ENCODE measurements around the gene HNRNPA3. TPM values are rescaled to one million over a fixed set of nuclear protein-coding genes. Genes with fewer than 3 reads are reported as not detected.

Gene HNRNPA3
- total RNA-seq, 2 experiments from 2014 or later: 309 to 312 TPM

DNA sequence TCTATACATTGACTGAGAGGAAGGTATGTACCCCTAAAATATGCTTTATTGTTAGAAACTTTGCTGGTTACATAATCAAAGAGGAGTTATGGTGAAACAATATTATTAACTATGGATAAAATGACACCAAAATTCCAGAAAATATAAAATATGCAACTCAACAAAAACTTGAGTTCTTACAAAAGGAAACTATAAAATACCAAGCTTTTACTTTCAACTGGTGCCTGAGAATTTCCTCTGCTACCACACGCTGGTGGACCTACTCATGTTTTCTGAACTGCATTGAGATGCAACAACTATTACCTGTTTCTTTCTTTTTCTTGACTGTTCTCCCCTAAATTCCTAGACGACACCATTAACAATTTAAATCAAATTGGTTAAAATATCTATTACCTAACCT is 60.2 kb downstream of the HNRNPA3 start:
- Mint-ChIP-seq H3K4me1 (peaks cover 20% of the 10 kb centered on the region), H3K36me3 (ENCODE audit: low read depth) (no peaks in the 10 kb centered on the region), H3K9me3 (no peaks in the 10 kb centered on the region), H3K27me3 (no peaks in the 10 kb centered on the region), H3K27ac (no peak overlapping the region), H3K4me3 (no peak overlapping the region)
- ChIA-PET POLR2A (interaction anchor here (1.2 to 3.4 kb wide), 4 partner anchors 9 to 61 kb away, joined by 3 to 38 read pairs (median 4); partner anchors contain the start of genes HNRNPA3 and NFE2L2), CTCF (interaction anchor here (1.2 to 2.4 kb wide), 4 partner anchors 9 to 108 kb away, joined by 3 to 8 read pairs (median 6); no protein-coding TSS in a partner anchor)
- DNase-seq: no peak

DNA sequence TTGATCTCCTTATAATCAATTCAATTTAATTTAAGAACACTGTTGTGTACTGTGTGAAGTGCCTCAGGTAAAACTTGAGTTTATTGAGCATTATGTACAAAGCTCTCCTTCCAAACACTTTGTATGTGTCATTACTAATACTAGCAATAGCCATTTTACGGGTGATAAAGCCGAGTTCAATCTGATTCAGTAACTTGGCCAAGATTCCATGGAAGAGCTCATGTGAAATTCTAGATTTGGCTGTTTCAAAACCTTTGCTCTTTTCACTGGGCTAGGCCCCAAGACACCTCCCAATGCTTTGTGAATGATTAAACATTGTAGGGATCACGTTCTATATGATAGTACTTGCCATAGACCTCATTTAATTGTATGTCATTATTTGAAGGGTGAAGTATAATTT is 60.8 kb downstream of the HNRNPA3 start:
- ChIA-PET POLR2A (interaction anchor here (3.4 kb wide), 1 partner anchor 9 kb away, joined by 38 read pairs; the partner anchor contains the start of gene NFE2L2), CTCF (interaction anchor here (1.2 to 2.4 kb wide), 3 partner anchors 9 to 108 kb away, joined by 3 to 8 read pairs (median 5); no protein-coding TSS in a partner anchor)
- H3K27me3 Mint-ChIP-seq: no peaks in the 10 kb centered on the region
- H3K9me3 Mint-ChIP-seq: no peaks in the 10 kb centered on the region
- no peak overlapping the region for H3K27ac Mint-ChIP-seq
- H3K36me3 Mint-ChIP-seq (ENCODE audit: low read depth): no peaks in the 10 kb centered on the region
- H3K4me1 Mint-ChIP-seq: peaks cover 20% of the 10 kb centered on the region
- no peak overlapping the region for H3K4me3 Mint-ChIP-seq
- DNase-seq: no peak

Other genes with a start within 250 kb of the HNRNPA3 start
- gene NFE2L2, start 51.9 kb downstream of the HNRNPA3 start, total RNA-seq: 10 to 100 TPM; 63.2 to 63.4 TPM
- 10 to 100 TPM; 52.0 to 52.8 TPM for gene AGPS, start 180.0 kb downstream of the HNRNPA3 start, total RNA-seq

Measured in activated CD4-positive, alpha-beta memory T cell treated with anti-CD3 and anti-CD28 coated beads, Interleukin-2, amount 10 ng/mL, durations not matched to agents 7 days and 5 days (primary cell).